SK-N-SH treated with all-trans-retinoic acid at 6 μM for 48 hours (cell line): ENCODE results near the gene VASN.
"Not testable (repeated sequence)": the region's sequence is repeated elsewhere in the genome, so short reads cannot be mapped to it uniquely, and the experiment has no call there.

Experiments used
- ATAC-seq: fragments of 200-7000 bp; cut with Tn5 transposase; 3 replicates; pipeline ENCODE4 v1.9.1; 2020; ENCODE audit warnings: mild to moderate bottlenecking, moderate library complexity
- ARNTL ChIP-seq: fragments of 450-650 bp; formaldehyde crosslinking; IDR thresholded peaks from 2 replicates; pipeline ENCODE4 v1.5.0; 2020; ENCODE audit warnings: low read depth, mild to moderate bottlenecking, moderate library complexity, borderline replicate concordance
- BACH2 ChIP-seq: fragments of 250-450 bp; sonication (Bioruptor Pico); IDR thresholded peaks from 2 replicates; pipeline ENCODE4 v1.9.0; 2021; ENCODE audit warnings: mild to moderate bottlenecking, borderline replicate concordance
- CREB5 ChIP-seq: fragments of 250-450 bp; sonication (Bioruptor Pico); IDR thresholded peaks from 2 replicates; pipeline ENCODE4 v1.5.1; 2020; ENCODE audit warnings: low read depth, mild to moderate bottlenecking, moderate library complexity
- ESRRG ChIP-seq: fragments of 250-450 bp; sonication (Bioruptor Pico); IDR thresholded peaks from 2 replicates; pipeline ENCODE4 v1.6.1; 2021; ENCODE audit warnings: mild to moderate bottlenecking
- GLIS3 ChIP-seq: fragments of 250-450 bp; sonication (Bioruptor Pico); IDR thresholded peaks from 2 replicates; pipeline ENCODE4 v1.5.0; 2020; ENCODE audit warnings: mild to moderate bottlenecking, moderate library complexity
- ISL1 ChIP-seq: fragments of 250-450 bp; sonication (Bioruptor Pico); IDR thresholded peaks from 2 replicates; pipeline ENCODE4 v2.1.2; 2022; ENCODE audit warnings: mild to moderate bottlenecking, moderate library complexity
- OSR1 ChIP-seq: fragments of 250-450 bp; sonication (Bioruptor Pico); IDR thresholded peaks from 2 replicates; pipeline ENCODE4 v1.8.0; 2022; ENCODE audit warnings: moderate library complexity, mild to moderate bottlenecking, inconsistent platforms
- PATZ1 ChIP-seq: fragments of 250-450 bp; sonication (Bioruptor Pico); IDR thresholded peaks from 2 replicates; pipeline ENCODE4 v1.8.0; 2020; ENCODE audit warnings: mild to moderate bottlenecking, moderate library complexity, borderline replicate concordance
- POU6F1 ChIP-seq: fragments of 250-450 bp; sonication (Bioruptor Pico); IDR thresholded peaks from 2 replicates; pipeline ENCODE4 v1.8.0; 2021; ENCODE audit warnings: low read depth, mild to moderate bottlenecking, moderate library complexity, borderline replicate concordance
- PPARA ChIP-seq: fragments of 250-450 bp; sonication (Bioruptor Pico); IDR thresholded peaks from 2 replicates; pipeline ENCODE4 v1.5.0; 2020; ENCODE audit warnings: mild to moderate bottlenecking, borderline replicate concordance
- RARB ChIP-seq: fragments of 250-450 bp; sonication (Bioruptor Pico); IDR thresholded peaks from 2 replicates; pipeline ENCODE4 v1.8.0; 2021; ENCODE audit warnings: mild to moderate bottlenecking, moderate library complexity
- SNAI2 ChIP-seq: fragments of 250-450 bp; sonication (Bioruptor Pico); IDR thresholded peaks from 2 replicates; pipeline ENCODE4 v1.5.0; 2020; ENCODE audit warnings: mild to moderate bottlenecking, moderate library complexity
- TCF4 ChIP-seq: fragments of 250-450 bp; sonication (Bioruptor Pico); IDR thresholded peaks from 2 replicates; pipeline ENCODE4 v1.8.0; 2021; ENCODE audit warnings: mild to moderate bottlenecking, moderate library complexity, borderline replicate concordance
- TOX ChIP-seq: fragments of 250-450 bp; sonication (Bioruptor Pico); IDR thresholded peaks from 2 replicates; pipeline ENCODE4 v1.8.0; 2021; ENCODE audit warnings: mild to moderate bottlenecking, moderate library complexity, borderline replicate concordance
- TSHZ2 ChIP-seq: fragments of 250-450 bp; sonication (Bioruptor Pico); IDR thresholded peaks from 2 replicates; pipeline ENCODE4 v1.5.0; 2020; ENCODE audit warnings: mild to moderate bottlenecking, moderate library complexity
- ZC3H10 ChIP-seq: fragments of 250-450 bp; sonication (Bioruptor Pico); IDR thresholded peaks from 2 replicates; pipeline ENCODE4 v1.5.1; 2021; ENCODE audit warnings: mild to moderate bottlenecking, moderate library complexity
- ZFP3 ChIP-seq: fragments of 250-450 bp; sonication (Bioruptor Pico); IDR thresholded peaks from 2 replicates; pipeline ENCODE4 v1.5.0; 2020; ENCODE audit warnings: mild to moderate bottlenecking, moderate library complexity
- ZFP30 ChIP-seq: fragments of 450-650 bp; formaldehyde crosslinking; IDR thresholded peaks from 2 replicates; pipeline ENCODE4 v1.5.0; 2022; ENCODE audit warnings: mild to moderate bottlenecking, moderate library complexity
- ZNF565 ChIP-seq: fragments of 450-650 bp; formaldehyde crosslinking; conservative IDR thresholded peaks from 2 replicates; pipeline ENCODE4 v1.5.0; 2020; ENCODE audit warnings: low read depth, mild to moderate bottlenecking, moderate library complexity
- ZNF70 ChIP-seq: fragments of 450-650 bp; formaldehyde crosslinking; IDR thresholded peaks from 2 replicates; pipeline ENCODE4 v1.5.0; 2020; ENCODE audit warnings: mild to moderate bottlenecking, moderate library complexity
- ZNF8 ChIP-seq: fragments of 450-650 bp; formaldehyde crosslinking; IDR thresholded peaks from 2 replicates; pipeline ENCODE4 v1.5.0; 2020; ENCODE audit warnings: mild to moderate bottlenecking, moderate library complexity

Gene VASN

GRCh38 chr16:4340443-4340842, 31.2 kb upstream of the VASN start (continued):
- no peak for TF ChIP-seq TSHZ2 (CRISPR knock-in tag)

- no peak for TF ChIP-seq BACH2 (CRISPR knock-in tag)
- no peak for TF ChIP-seq TCF4
- no peak for TF ChIP-seq ZNF70 (CRISPR knock-in tag)
- TF ChIP-seq TOX (CRISPR knock-in tag), result no peak
- ATAC-seq, result no peak
These were observed 30.4 kb upstream of the VASN start for GRCh38 chr16:4341250-4341649.

GRCh38 chr16:4342866-4343744, 28.5 kb upstream of the VASN start:
- TF ChIP-seq BACH2 (CRISPR knock-in tag) (no peak), GLIS3 (CRISPR knock-in tag) (no peak), RARB (CRISPR knock-in tag) (no peak), PATZ1 (CRISPR knock-in tag) (no peak), TOX (CRISPR knock-in tag) (no peak), ZFP3 (CRISPR knock-in tag) (no peak), ZC3H10 (CRISPR knock-in tag) (no peak), PPARA (no peak), ZNF70 (CRISPR knock-in tag) (no peak)
- ATAC-seq, result no peak

GRCh38 chr16:4344300-4344982, 27.2 kb upstream of the VASN start:
- ATAC-seq, result not testable (repeated sequence)

- ATAC-seq, result no peak
- no peak for TF ChIP-seq BACH2 (CRISPR knock-in tag)
- no peak for TF ChIP-seq ZFP30
- TF ChIP-seq ZNF8 (CRISPR knock-in tag), result no peak
- no peak for TF ChIP-seq ISL1
- TF ChIP-seq TOX (CRISPR knock-in tag), result no peak
- no peak for TF ChIP-seq POU6F1
- TF ChIP-seq PATZ1 (CRISPR knock-in tag), result no peak
- TF ChIP-seq ZC3H10 (CRISPR knock-in tag), result no peak
- TF ChIP-seq ZNF565 (CRISPR knock-in tag), result no peak
- no peak for TF ChIP-seq OSR1 (CRISPR knock-in tag)
- TF ChIP-seq ARNTL (CRISPR knock-in tag), result no peak
- no peak for TF ChIP-seq ESRRG
- TF ChIP-seq SNAI2 (CRISPR knock-in tag), result no peak
- TF ChIP-seq ZFP3 (CRISPR knock-in tag), result no peak
- no peak for TF ChIP-seq CREB5
These were observed 26.4 kb upstream of the VASN start for GRCh38 chr16:4344983-4345835.
